PC-9 (cell line): ENCODE results near the gene MAB21L4.

Source experiments
- EZH2 ChIP-seq: fragments of 200-600 bp; sonication (generic); IDR thresholded peaks from 2 replicates; pipeline ENCODE4 v1.8.0; 2017; ENCODE audit warnings: antibody characterized with exemption, low read depth
- TF ChIP-seq, protein P1 (sequence below): fragments of 200-600 bp; sonication (generic); conservative IDR thresholded peaks from 2 replicates; pipeline ENCODE4 v1.6.1; 2017; ENCODE audit warnings: mixed run types, antibody characterized with exemption, mild to moderate bottlenecking, moderate library complexity

DNA sequence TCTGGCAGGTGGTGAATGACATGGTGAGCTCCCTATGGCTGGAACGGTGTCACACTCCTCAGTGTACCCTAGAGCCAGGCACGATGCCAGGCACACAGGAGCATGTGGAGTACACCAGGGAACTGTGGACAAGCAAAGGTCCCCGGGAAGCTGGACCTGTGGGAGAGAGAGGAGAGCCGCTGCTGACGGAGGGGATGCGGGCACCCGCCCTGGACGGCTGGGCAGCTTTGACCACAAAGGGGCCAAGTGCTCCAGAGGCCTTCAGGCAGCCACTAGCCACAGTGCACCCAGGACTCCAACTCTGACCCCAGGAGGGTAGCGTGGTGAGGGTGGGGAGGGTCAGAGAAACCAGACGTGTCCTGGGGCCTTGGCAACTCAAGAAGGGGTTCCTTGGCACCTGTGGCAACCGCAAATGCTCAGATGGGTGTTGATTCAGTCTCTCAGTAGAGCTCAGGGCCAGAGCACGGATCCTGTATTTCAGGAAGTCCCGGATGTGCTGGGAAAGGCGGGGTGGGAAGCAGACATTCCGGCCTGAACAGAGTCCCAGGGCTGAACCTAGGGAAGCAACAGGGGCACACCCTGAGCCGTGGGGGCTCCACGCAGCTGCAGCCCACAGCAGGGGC lies 2.3 kb upstream of the MAB21L4 start:
- TF ChIP-seq, protein P1, sequence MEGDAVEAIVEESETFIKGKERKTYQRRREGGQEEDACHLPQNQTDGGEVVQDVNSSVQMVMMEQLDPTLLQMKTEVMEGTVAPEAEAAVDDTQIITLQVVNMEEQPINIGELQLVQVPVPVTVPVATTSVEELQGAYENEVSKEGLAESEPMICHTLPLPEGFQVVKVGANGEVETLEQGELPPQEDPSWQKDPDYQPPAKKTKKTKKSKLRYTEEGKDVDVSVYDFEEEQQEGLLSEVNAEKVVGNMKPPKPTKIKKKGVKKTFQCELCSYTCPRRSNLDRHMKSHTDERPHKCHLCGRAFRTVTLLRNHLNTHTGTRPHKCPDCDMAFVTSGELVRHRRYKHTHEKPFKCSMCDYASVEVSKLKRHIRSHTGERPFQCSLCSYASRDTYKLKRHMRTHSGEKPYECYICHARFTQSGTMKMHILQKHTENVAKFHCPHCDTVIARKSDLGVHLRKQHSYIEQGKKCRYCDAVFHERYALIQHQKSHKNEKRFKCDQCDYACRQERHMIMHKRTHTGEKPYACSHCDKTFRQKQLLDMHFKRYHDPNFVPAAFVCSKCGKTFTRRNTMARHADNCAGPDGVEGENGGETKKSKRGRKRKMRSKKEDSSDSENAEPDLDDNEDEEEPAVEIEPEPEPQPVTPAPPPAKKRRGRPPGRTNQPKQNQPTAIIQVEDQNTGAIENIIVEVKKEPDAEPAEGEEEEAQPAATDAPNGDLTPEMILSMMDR, result no peak
- TF ChIP-seq EZH2, result no peak
